Mesendoderm (in vitro differentiated cells): ENCODE measurements around the gene ITFG1.
"Not testable (repeated sequence)": the region's sequence is repeated elsewhere in the genome, so short reads cannot be mapped to it uniquely, and the experiment has no call there.

Experiments used
- DNase-seq: peaks from one replicate; pipeline ENCODE4 v3.0.0; 2013
- H2AK5ac ChIP-seq: 2 replicates; pipeline ENCODE4 v1.6.1; 2013; ENCODE audit warnings: low read length, inconsistent platforms
- H2BK120ac ChIP-seq: 2 replicates; pipeline ENCODE4 v1.6.1; 2013; ENCODE audit warnings: low read depth, mild to moderate bottlenecking, low read length, moderate library complexity, mixed read lengths
- H2BK15ac ChIP-seq: replicated peaks from 2 replicates; pipeline ENCODE4 v1.6.1; 2013; ENCODE audit warnings: low read depth, mild to moderate bottlenecking, moderate library complexity
- H2BK5ac ChIP-seq: 2 replicates; pipeline ENCODE4 v1.6.1; 2013; ENCODE audit warnings: low read length, inconsistent platforms
- H3K18ac ChIP-seq: 2 replicates; pipeline ENCODE4 v1.6.1; 2013; ENCODE audit warnings: mild to moderate bottlenecking, low read length, mixed read lengths
- H3K23ac ChIP-seq: one replicate; pipeline ENCODE4 v1.6.1; 2013; ENCODE audit warnings: low read length
- H3K27ac ChIP-seq: 2 replicates; pipeline ENCODE4 v1.5.1; 2013; ENCODE audit warnings: low read depth, mild to moderate bottlenecking, inconsistent platforms, low read length, moderate library complexity
- H3K27me3 ChIP-seq: 2 replicates; pipeline ENCODE4 v1.6.1; 2013; ENCODE audit warnings: low read length, control low read depth, mild to moderate bottlenecking, inconsistent platforms; ENCODE audit not compliant: insufficient read depth, poor library complexity
- H3K36me3 ChIP-seq: 2 replicates; pipeline ENCODE4 v1.6.1; 2013; ENCODE audit warnings: low read length, inconsistent platforms; ENCODE audit not compliant: control insufficient read depth, insufficient read depth
- H3K4ac ChIP-seq: one replicate; pipeline ENCODE4 v1.6.1; 2013; ENCODE audit warnings: low read depth, mild to moderate bottlenecking, low read length, moderate library complexity
- H3K4me1 ChIP-seq: 2 replicates; pipeline ENCODE4 v1.6.1; 2013; ENCODE audit warnings: low read depth, low read length, inconsistent platforms; ENCODE audit not compliant: control insufficient read depth
- H3K4me2 ChIP-seq: 2 replicates; pipeline ENCODE4 v1.6.1; 2013; ENCODE audit warnings: low read length
- H3K4me3 ChIP-seq: 2 replicates; pipeline ENCODE4 v1.5.1; 2013; ENCODE audit warnings: mild to moderate bottlenecking, low read length
- H3K56ac ChIP-seq: one replicate; pipeline ENCODE4 v1.6.1; 2013; ENCODE audit warnings: low read length
- H3K79me1 ChIP-seq: 2 replicates; pipeline ENCODE4 v1.6.1; 2013; ENCODE audit warnings: low read length, inconsistent platforms
- H3K79me2 ChIP-seq: 2 replicates; pipeline ENCODE4 v1.6.1; 2013; ENCODE audit warnings: mild to moderate bottlenecking, low read length; ENCODE audit not compliant: control insufficient read depth, insufficient read depth
- H3K9ac ChIP-seq: 2 replicates; pipeline ENCODE4 v1.6.1; 2013; ENCODE audit warnings: low read length, inconsistent platforms
- H4K5ac ChIP-seq: one replicate; pipeline ENCODE4 v1.6.1; 2013; ENCODE audit warnings: low read length
- H4K8ac ChIP-seq: one replicate; pipeline ENCODE4 v1.6.1; 2013; ENCODE audit warnings: low read depth, mild to moderate bottlenecking, control low read depth, low read length, moderate library complexity
- WGBS: extraction: QIAGEN DNeasy Blood & Tissue Kit; methylation state at CpG from one replicate; pipeline ENCODE4 v1.1.7; 2013; ENCODE audit warnings: low lambda C conversion rate, missing lambda C conversion rate; ENCODE audit not compliant: insufficient coverage; ENCODE audit errors: extremely low coverage; 5-methylcytosine and 5-hydroxymethylcytosine counted together

Gene ITFG1

DNA sequence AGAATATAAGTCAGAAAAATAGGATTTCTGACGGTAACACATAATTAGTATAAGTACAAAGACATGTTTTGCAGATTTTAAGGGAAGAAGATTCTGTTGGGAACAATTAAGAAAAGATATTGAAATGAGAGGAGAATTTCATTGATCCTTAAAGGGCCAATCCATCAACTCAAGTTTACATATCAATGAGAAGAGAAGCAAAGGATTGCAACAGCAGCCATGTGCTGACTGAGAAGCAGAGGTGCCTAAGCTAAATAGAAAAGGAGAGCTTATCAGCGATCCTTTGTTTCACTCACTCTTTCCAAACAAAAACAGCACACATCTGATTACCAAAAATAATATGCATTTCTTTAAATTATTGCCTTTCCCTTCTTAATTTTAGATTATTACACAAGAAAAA lies 94.6 kb downstream of the ITFG1 start:
- no peak overlapping the region for H3K23ac ChIP-seq
- H3K18ac ChIP-seq = no peak overlapping the region
- WGBS = no CpG with 5 or more reads among the region's 2 CpGs
- H3K4me2 ChIP-seq = no peak overlapping the region
- H4K5ac ChIP-seq = no peak overlapping the region
- no peak overlapping the region for H2BK120ac ChIP-seq
- no peak overlapping the region for H3K27ac ChIP-seq
- no peak overlapping the region for H3K4ac ChIP-seq
- no peaks in the 10 kb centered on the region for H3K4me1 ChIP-seq
- H3K56ac ChIP-seq = no peak overlapping the region
- H3K9ac ChIP-seq = no peak overlapping the region
- H3K4me3 ChIP-seq = no peak overlapping the region
- H2BK5ac ChIP-seq = no peak overlapping the region
- no peaks in the 10 kb centered on the region for H3K27me3 ChIP-seq
- H3K36me3 ChIP-seq = no peaks in the 10 kb centered on the region
- H2BK15ac ChIP-seq = no peak overlapping the region
- no peak overlapping the region for H4K8ac ChIP-seq
- no peak overlapping the region for H2AK5ac ChIP-seq
- H3K79me1 ChIP-seq = no peaks in the 10 kb centered on the region
- H3K79me2 ChIP-seq = no peaks in the 10 kb centered on the region
- no peak for DNase-seq

GRCh38 chr16:47363761-47364160 lies 97.1 kb downstream of the ITFG1 start:
- H2AK5ac ChIP-seq = no peak overlapping the region
- no peak overlapping the region for H3K18ac ChIP-seq
- H3K56ac ChIP-seq = no peak overlapping the region
- no CpG with 5 or more reads among the region's 1 CpG for WGBS
- no peak overlapping the region for H3K4me2 ChIP-seq
- no peak overlapping the region for H3K9ac ChIP-seq
- no peak for DNase-seq
- H4K5ac ChIP-seq = no peak overlapping the region
- H3K23ac ChIP-seq = no peak overlapping the region
- no peak overlapping the region for H4K8ac ChIP-seq
- H3K4me1 ChIP-seq = no peaks in the 10 kb centered on the region
- no peaks in the 10 kb centered on the region for H3K79me2 ChIP-seq
- no peak overlapping the region for H3K4me3 ChIP-seq
- H3K4ac ChIP-seq = no peak overlapping the region
- no peak overlapping the region for H3K27ac ChIP-seq
- H2BK120ac ChIP-seq = no peak overlapping the region
- no peaks in the 10 kb centered on the region for H3K36me3 ChIP-seq
- H2BK5ac ChIP-seq = no peak overlapping the region
- no peak overlapping the region for H2BK15ac ChIP-seq
- H3K27me3 ChIP-seq = no peaks in the 10 kb centered on the region
- no peaks in the 10 kb centered on the region for H3K79me1 ChIP-seq

GRCh38 chr16:47359478-47359877 lies 101.4 kb downstream of the ITFG1 start:
- Histone ChIP-seq H3K4me1 (no peaks in the 10 kb centered on the region), H3K4me2 (no peak overlapping the region), H3K23ac (no peak overlapping the region), H2BK5ac (no peak overlapping the region), H3K79me1 (no peaks in the 10 kb centered on the region), H3K79me2 (no peaks in the 10 kb centered on the region), H4K8ac (no peak overlapping the region), H2BK120ac (no peak overlapping the region), H3K56ac (no peak overlapping the region), H3K18ac (no peak overlapping the region), H3K27ac (no peak overlapping the region), H3K27me3 (no peaks in the 10 kb centered on the region), H3K4me3 (no peak overlapping the region), H3K36me3 (no peaks in the 10 kb centered on the region), H2BK15ac (no peak overlapping the region), H2AK5ac (no peak overlapping the region), H3K4ac (no peak overlapping the region), H3K9ac (no peak overlapping the region), H4K5ac (no peak overlapping the region)
- no CpG with 5 or more reads among the region's 2 CpGs for WGBS
- DNase-seq = no peak

DNA sequence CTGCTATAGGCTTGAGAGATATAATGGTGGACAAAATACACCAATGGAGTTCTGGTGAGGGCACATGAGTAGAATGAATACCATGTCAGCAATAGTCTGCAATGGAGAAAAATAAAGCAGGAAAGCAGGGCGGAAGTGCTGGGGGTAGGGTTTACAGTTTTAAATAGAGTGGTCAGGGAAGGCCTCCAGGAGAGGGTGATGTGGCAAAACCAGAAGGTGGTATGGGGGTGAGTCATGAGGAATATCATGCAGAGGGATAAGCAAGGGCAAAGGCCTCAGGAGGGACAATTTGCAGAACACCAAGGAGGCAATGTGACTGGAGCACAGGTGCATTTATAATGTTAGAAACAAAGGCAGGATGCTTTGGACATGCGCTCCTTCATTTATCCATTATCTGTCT lies 102.0 kb downstream of the ITFG1 start:
- Histone ChIP-seq H4K8ac (no peak overlapping the region), H3K79me2 (no peaks in the 10 kb centered on the region), H3K27ac (no peak overlapping the region), H3K18ac (no peak overlapping the region), H4K5ac (no peak overlapping the region), H3K36me3 (no peaks in the 10 kb centered on the region), H3K9ac (no peak overlapping the region), H3K27me3 (no peaks in the 10 kb centered on the region), H3K79me1 (no peaks in the 10 kb centered on the region), H2BK15ac (no peak overlapping the region), H3K23ac (no peak overlapping the region), H2BK5ac (no peak overlapping the region), H2AK5ac (no peak overlapping the region), H3K4ac (no peak overlapping the region), H2BK120ac (no peak overlapping the region), H3K4me3 (no peak overlapping the region), H3K4me1 (no peaks in the 10 kb centered on the region), H3K56ac (no peak overlapping the region), H3K4me2 (no peak overlapping the region)
- no CpG with 5 or more reads among the region's 2 CpGs for WGBS
- peak; percentile 26 for DNase-seq

DNA sequence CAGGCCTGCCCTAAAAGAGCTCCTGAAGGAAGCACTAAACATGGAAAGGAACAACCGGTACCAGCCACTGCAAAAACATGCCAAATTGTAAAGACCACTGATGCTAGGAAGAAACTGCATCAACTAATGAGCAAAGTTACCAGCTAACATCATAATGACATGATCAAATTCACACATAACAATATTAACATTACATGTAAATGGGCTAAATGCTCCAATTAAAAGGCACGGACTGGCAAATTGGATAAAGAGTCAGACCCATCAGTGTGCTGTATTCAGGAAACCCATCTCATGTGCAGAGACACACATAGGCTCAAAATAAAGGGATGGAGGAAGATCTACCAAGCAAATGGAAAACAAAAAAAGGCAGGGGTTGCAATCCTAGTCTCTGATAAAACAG lies 111.8 kb downstream of the ITFG1 start:
- H4K5ac ChIP-seq, H3K4me2 ChIP-seq, DNase-seq: not testable (repeated sequence)

DNA sequence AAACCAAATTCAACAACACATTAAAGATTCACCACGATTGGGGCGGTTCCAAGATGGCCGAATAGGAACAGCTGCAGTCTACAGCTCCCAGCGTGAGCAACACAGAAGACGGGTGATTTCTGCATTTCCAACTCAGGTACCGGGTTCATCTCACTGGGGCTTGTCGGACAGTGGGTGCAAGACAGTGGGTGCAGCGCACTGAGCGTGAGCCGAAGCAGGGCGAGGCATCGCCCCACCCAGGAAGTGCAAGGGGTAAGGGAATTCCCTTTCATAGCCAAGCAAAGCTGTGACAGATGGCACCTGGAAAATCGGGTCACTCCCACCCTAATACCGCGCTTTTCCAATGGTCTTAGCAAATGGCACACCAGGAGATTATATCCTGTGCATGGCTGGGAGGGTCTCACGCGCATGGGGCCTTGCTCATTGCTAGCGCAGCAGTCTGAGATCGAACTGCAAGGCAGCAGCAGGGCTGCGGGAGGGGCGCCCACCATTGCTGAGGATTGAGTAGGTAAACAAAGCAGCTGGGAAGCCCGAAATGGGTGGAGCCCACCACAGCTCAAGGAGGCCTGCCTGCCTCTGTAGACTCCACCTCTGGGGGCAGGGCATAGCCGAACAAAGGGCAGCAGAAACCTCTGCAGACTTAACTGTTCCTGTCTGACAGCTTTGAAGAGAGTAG lies 113.7 kb downstream of the ITFG1 start:
- H4K5ac ChIP-seq, H3K23ac ChIP-seq: not testable (repeated sequence)

More for the DNA sequence above, 111.8 kb downstream of the ITFG1 start:
- not testable (repeated sequence) for H3K79me1 ChIP-seq, H2BK15ac ChIP-seq, H3K4me3 ChIP-seq, H3K4ac ChIP-seq, H3K36me3 ChIP-seq, H2BK120ac ChIP-seq, H4K8ac ChIP-seq, H2AK5ac ChIP-seq, H3K27me3 ChIP-seq, H3K79me2 ChIP-seq, H3K23ac ChIP-seq, H2BK5ac ChIP-seq, H3K4me1 ChIP-seq, H3K27ac ChIP-seq, H3K18ac ChIP-seq, H3K9ac ChIP-seq, H3K56ac ChIP-seq
- no CpG with 5 or more reads among the region's 2 CpGs for WGBS

More for the DNA sequence above, 113.7 kb downstream of the ITFG1 start:
- not testable (repeated sequence) for H2BK5ac ChIP-seq, H3K27me3 ChIP-seq, H4K8ac ChIP-seq, H3K79me2 ChIP-seq, H3K27ac ChIP-seq, DNase-seq, H2BK120ac ChIP-seq, H3K18ac ChIP-seq, H2AK5ac ChIP-seq, H3K56ac ChIP-seq, H3K4me3 ChIP-seq, H3K79me1 ChIP-seq, H3K36me3 ChIP-seq, H3K9ac ChIP-seq, H3K4me2 ChIP-seq, H3K4ac ChIP-seq, H3K4me1 ChIP-seq, H2BK15ac ChIP-seq
- no CpG with 5 or more reads among the region's 23 CpGs for WGBS
